NT2/D1 (cell line): Measurements from ENCODE around the gene ZNF516.

ENCODE experiments used
- SUZ12 ChIP-seq: IDR thresholded peaks from 2 replicates; pipeline ENCODE4 v1.6.1; 2011; ENCODE audit not compliant: insufficient read length, insufficient read depth; ENCODE audit errors: extremely low read depth
- YY1 ChIP-seq: IDR thresholded peaks from 2 replicates; pipeline ENCODE4 v1.6.1; 2011; ENCODE audit not compliant: insufficient read length, insufficient read depth
- ZNF274 ChIP-seq: IDR thresholded peaks from 2 replicates; pipeline ENCODE4 v1.6.1; 2011; ENCODE audit warnings: mild to moderate bottlenecking, low read depth, low read length

GRCh38 chr18:76378526-76379215 is 116.4 kb downstream of the ZNF516 start:
- TF ChIP-seq YY1 (no peak), ZNF274 (no peak), SUZ12 (no peak)
